Measurements from ENCODE around the gene FSD1.
"Not testable (repeated sequence)": the region's sequence is repeated elsewhere in the genome, so short reads cannot be mapped to it uniquely, and the experiment has no call there.

The FSD1 gene

DNA sequence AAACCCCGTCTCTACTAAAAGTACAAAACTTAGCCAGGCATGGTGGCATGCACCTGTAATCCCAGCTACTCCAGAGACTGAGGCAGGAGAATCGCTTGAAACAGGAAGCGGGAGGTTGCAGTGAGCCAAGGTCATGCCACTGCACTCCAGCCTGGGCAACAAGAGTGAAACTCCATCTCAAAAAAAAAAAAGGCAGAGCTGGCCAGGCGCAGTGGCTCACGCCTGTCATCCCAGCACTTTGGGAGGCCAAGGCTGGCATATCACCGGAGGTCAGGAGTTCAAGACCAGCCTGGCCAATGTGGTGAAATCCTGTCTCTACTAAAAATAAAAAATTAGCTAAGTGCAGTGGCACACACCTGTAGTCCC is 30.1 kb upstream of the FSD1 start:
- H3K36me3 ChIP-seq (ENCODE audit: control insufficient read depth, insufficient read depth, low read length); H3K9ac ChIP-seq (ENCODE audit: low read length); H3K4me1 ChIP-seq (ENCODE audit: control insufficient read depth, insufficient read depth, low read length); H3K9me3 ChIP-seq (ENCODE audit: control insufficient read depth, low read length); H3K4me3 ChIP-seq (ENCODE audit: low read length): not testable (repeated sequence)
- peaks cover 16% of the 10 kb centered on the region for H3K27me3 ChIP-seq (ENCODE audit: control insufficient read depth, insufficient read depth, low read length)

DNA sequence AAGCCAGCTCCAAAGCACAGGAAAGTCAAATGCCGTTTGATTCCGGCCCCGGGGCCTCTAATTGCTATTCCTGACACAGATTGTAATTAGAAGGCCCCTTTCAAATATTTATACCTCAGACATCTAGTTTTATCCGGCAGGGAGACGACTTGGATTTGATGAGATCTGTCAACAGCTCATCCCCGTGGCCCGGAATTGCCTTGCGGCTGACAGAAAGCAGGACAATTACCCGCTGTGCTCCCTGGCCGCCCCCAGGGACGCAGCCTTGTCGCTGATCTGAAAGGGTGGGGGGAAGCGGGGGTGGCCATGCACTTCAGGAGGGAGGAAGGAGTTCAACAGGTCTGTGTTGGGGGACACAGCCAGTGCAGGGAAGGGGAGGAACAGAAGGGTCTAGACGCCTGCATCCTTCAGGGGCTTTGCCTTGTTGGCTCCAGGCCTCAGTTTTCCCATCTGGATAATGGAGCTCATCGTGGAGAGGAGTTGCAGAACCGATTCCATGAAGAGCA is 27.2 kb upstream of the FSD1 start:
- Histone ChIP-seq H3K4me3 (ENCODE audit: low read length) (no peak overlapping the region), H3K9me3 (ENCODE audit: control insufficient read depth, low read length) (no peaks in the 10 kb centered on the region), H3K4me1 (ENCODE audit: control insufficient read depth, insufficient read depth, low read length) (no peaks in the 10 kb centered on the region), H3K27me3 (ENCODE audit: control insufficient read depth, insufficient read depth, low read length) (peaks cover 36% of the 10 kb centered on the region), H3K9ac (ENCODE audit: low read length) (no peak overlapping the region), H3K36me3 (ENCODE audit: control insufficient read depth, insufficient read depth, low read length) (no peaks in the 10 kb centered on the region)

DNA sequence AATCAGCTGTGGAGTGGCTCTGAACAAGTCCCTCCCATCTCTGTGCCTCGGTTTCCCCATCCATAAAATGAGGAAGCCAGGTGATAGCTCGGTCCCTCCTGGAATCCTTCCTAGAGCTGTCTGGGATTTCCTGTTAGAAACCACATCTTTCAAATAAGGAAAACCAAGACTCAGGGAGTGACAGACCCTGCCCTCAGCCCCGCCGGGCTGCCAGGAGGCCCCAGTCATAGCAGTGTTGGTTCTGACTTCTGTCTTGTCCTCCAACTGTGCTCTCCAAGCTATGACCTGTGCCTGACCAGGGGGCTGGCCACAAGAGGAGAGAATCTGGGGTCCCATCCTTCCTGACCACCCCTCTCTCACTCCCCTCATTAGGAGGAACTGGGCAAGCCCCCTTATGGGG is 26.4 kb upstream of the FSD1 start:
- Histone ChIP-seq H3K36me3 (ENCODE audit: control insufficient read depth, insufficient read depth, low read length) (no peaks in the 10 kb centered on the region), H3K9me3 (ENCODE audit: control insufficient read depth, low read length) (no peaks in the 10 kb centered on the region), H3K27me3 (ENCODE audit: control insufficient read depth, insufficient read depth, low read length) (peaks cover 36% of the 10 kb centered on the region), H3K4me3 (ENCODE audit: low read length) (no peak overlapping the region), H3K9ac (ENCODE audit: low read length) (no peak overlapping the region), H3K4me1 (ENCODE audit: control insufficient read depth, insufficient read depth, low read length) (no peaks in the 10 kb centered on the region)

DNA sequence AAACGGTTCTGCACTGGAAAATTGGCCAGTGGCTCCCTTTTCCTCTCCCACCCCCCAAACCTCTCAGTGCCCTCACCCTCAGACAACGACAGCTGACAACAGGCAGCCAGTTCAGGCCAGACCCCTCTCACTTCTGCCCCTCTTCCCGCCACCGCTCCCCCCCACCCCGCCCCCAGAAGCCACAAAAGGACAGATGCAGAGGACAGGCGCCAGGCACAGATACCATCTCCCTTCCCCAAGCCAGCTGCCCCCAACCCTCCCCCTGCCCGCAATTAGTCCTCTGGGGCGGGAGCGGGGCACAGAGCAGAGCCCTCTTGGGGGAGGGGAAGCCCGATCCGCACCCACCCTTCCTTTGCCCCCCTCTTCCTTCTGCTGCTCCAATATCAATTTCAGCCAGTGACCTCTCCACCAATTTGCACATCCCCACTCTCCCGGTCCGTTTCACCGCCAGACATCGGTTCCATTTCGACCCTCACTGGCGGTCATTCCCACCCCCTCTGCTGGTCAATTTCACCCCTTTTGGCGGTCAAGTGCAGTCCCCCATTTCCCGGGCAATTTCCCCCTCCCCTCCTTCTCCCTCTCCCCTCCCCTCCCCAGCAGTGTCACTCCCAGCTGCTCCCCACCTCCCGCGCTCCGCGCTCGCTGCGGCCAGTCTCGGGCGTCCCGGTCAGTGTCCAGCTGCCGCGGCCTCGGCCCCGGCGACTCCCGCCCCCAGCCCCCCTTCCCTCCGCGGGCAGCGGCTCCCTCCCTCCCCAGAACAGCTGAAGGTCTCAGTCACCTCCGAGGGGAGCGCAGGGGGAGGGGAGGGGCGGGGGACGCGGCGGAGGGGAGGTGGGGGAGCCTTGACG is 25.8 kb upstream of the FSD1 start, which contains the start of gene SHD:
Gene SHD, plus strand, starts transcription at position 848 of the 848 bp plus-strand sequence. CDS start 798 bp downstream, outside the sequence.
- Histone ChIP-seq H3K9me3 (ENCODE audit: control insufficient read depth, low read length) (no peaks in the 10 kb centered on the region), H3K36me3 (ENCODE audit: control insufficient read depth, insufficient read depth, low read length) (no peaks in the 10 kb centered on the region), H3K4me1 (ENCODE audit: control insufficient read depth, insufficient read depth, low read length) (no peaks in the 10 kb centered on the region), H3K4me3 (ENCODE audit: low read length) (no peak within 1 kb of the TSS), H3K9ac (ENCODE audit: low read length) (no peak within 1 kb of the TSS), H3K27me3 (ENCODE audit: control insufficient read depth, insufficient read depth, low read length) (peaks cover 36% of the 10 kb centered on the region)

DNA sequence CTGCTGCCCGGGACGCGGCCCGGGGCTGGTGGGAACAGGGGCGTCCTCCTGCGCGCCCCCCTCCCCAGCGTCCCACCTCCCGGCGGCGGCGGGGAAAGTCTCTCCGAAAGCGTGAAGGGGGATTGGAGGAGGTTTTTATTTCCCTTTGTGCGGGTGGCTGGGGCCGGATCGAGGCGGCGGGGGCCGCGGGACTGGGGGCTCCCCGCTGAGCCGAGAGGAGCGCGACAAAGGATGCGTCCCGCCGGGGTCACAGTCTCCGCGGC is 25.2 kb upstream of the FSD1 start:
- no peak overlapping the region for H3K9ac ChIP-seq (ENCODE audit: low read length)
- no peaks in the 10 kb centered on the region for H3K9me3 ChIP-seq (ENCODE audit: control insufficient read depth, low read length)
- H3K4me1 ChIP-seq (ENCODE audit: control insufficient read depth, insufficient read depth, low read length) = no peaks in the 10 kb centered on the region
- H3K27me3 ChIP-seq (ENCODE audit: control insufficient read depth, insufficient read depth, low read length) = peaks cover 36% of the 10 kb centered on the region
- no peaks in the 10 kb centered on the region for H3K36me3 ChIP-seq (ENCODE audit: control insufficient read depth, insufficient read depth, low read length)
- no peak overlapping the region for H3K4me3 ChIP-seq (ENCODE audit: low read length)

DNA sequence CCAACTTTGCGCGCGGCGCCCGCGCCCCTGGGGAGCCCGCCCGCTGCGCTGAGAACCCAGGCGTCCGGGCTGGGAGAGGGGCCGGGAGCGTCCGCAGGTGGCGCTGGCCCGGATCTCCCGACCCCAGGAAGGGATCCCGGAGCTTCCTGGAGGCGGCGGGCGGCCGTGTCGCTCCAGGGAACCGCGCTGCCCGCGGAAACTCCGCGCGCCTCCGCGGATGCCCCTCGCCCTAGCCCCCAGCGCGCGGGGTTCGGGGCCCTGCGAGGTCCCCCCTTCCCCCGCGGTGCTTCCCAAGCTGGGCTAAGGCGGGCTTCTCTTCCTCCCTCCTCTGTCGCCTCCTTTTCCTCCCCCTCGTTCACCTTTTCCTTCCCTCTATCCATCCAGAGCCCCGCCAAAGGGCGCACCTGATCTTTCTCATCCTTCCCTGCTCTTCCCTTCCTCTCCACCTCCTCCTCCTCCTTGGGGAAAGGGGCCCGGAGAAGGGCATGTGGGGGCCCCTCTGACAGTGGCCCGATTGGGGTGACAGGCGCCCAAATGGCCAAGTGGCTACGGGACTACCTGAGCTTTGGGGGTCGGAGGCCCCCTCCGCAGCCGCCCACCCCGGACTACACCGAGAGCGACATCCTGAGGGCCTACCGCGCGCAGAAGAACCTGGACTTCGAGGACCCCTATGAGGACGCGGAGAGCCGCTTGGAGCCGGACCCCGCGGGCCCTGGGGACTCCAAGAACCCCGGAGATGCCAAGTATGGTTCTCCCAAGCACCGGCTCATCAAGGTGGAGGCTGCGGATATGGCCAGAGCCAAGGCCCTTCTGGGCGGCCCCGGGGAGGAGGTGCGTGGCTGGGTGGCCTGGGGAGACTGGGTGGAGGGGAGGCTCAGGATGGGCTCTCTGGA is 24.6 kb upstream of the FSD1 start:
- peaks cover 37% of the 10 kb centered on the region for H3K27me3 ChIP-seq (ENCODE audit: control insufficient read depth, insufficient read depth, low read length)
- no peak overlapping the region for H3K9ac ChIP-seq (ENCODE audit: low read length)
- no peaks in the 10 kb centered on the region for H3K9me3 ChIP-seq (ENCODE audit: control insufficient read depth, low read length)
- H3K4me1 ChIP-seq (ENCODE audit: control insufficient read depth, insufficient read depth, low read length) = peaks cover 3% of the 10 kb centered on the region
- H3K4me3 ChIP-seq (ENCODE audit: low read length) = no peak overlapping the region
- H3K36me3 ChIP-seq (ENCODE audit: control insufficient read depth, insufficient read depth, low read length) = no peaks in the 10 kb centered on the region

DNA sequence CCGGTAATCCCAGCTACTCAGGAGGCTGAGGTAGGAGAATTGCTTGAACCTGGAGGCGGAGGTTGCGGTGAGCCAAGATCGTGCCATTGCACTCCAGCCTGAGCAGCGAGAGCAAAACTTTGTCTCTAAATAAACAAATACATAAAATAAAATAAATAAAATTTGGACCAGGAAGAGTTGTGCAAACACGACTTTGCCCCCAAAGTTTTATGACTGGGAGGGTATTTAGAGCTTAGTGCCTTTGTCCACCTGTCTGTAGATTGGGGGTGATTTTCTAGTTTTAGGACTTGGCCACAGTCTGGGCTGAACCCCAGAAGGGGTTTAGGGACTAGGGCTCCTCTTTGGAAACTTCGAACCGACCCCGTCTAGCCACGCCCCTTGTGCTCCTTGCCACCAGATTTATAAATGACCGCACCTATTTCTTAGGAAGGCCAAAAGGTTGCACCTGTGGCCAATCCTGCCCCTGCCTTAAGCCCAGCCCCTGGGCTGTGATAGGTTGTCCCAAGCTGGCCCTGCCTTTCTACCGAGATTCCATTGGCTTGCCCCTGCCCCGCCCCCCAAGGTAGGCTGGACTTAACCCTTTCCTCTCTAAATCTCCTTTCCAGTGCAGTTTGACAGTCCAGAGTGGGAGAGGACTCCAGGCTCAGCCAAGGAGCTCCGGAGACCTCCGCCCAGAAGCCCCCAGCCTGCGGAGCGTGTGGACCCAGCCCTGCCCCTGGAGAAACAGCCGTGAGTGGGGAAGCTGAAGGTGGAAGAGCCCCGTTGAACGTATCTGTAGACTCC is 20.0 kb upstream of the FSD1 start:
- Histone ChIP-seq H3K4me3 (ENCODE audit: low read length) (no peak overlapping the region), H3K4me1 (ENCODE audit: control insufficient read depth, insufficient read depth, low read length) (peaks cover 5% of the 10 kb centered on the region), H3K36me3 (ENCODE audit: control insufficient read depth, insufficient read depth, low read length) (no peaks in the 10 kb centered on the region), H3K9ac (ENCODE audit: low read length) (no peak overlapping the region), H3K9me3 (ENCODE audit: control insufficient read depth, low read length) (no peaks in the 10 kb centered on the region), H3K27me3 (ENCODE audit: control insufficient read depth, insufficient read depth, low read length) (peaks cover 25% of the 10 kb centered on the region)

DNA sequence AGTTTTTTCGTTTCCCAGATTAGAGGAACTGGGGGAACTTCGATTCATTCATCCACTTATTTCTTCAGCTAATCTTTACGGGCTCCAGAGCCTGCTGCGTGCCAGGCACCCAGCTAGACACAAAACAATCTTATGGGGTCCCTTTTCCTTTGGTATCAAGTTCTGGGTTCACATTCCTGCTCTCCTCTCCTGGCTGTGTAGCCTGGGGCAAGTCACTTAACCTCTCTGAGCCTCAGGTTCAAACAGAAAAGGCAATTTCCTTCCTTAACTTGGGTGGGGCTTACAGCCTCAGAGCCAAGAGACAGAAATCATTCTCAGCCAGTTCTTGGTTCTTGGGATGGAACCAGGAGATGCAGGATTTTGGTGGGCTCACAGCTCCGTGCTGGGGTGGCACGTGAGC is 19.4 kb upstream of the FSD1 start:
- Histone ChIP-seq H3K4me1 (ENCODE audit: control insufficient read depth, insufficient read depth, low read length) (peaks cover 5% of the 10 kb centered on the region), H3K27me3 (ENCODE audit: control insufficient read depth, insufficient read depth, low read length) (peaks cover 19% of the 10 kb centered on the region), H3K9me3 (ENCODE audit: control insufficient read depth, low read length) (no peaks in the 10 kb centered on the region), H3K9ac (ENCODE audit: low read length) (no peak overlapping the region), H3K36me3 (ENCODE audit: control insufficient read depth, insufficient read depth, low read length) (no peaks in the 10 kb centered on the region), H3K4me3 (ENCODE audit: low read length) (no peak overlapping the region)

DNA sequence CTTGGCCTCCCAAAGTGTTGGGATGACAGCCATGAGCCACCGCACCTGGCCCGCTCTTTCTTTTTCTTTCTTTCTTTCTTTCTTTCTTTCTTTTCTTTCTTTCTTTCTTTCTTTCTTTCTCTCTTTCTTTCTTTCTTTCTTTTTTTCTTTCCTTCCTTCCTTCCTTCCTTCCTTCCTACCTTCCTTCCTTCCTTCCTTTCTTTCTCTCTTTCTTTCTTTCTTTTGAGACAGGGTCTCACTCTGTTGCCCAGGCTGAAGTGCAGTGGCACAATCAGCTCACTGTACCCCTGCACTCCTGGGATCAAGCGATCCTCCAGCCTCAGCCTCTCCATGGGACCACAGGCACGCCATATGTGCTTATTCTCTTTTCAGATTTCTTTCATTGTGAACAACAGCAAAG is 18.3 kb upstream of the FSD1 start:
- not testable (repeated sequence) for H3K4me1 ChIP-seq (ENCODE audit: control insufficient read depth, insufficient read depth, low read length); H3K27me3 ChIP-seq (ENCODE audit: control insufficient read depth, insufficient read depth, low read length)

DNA sequence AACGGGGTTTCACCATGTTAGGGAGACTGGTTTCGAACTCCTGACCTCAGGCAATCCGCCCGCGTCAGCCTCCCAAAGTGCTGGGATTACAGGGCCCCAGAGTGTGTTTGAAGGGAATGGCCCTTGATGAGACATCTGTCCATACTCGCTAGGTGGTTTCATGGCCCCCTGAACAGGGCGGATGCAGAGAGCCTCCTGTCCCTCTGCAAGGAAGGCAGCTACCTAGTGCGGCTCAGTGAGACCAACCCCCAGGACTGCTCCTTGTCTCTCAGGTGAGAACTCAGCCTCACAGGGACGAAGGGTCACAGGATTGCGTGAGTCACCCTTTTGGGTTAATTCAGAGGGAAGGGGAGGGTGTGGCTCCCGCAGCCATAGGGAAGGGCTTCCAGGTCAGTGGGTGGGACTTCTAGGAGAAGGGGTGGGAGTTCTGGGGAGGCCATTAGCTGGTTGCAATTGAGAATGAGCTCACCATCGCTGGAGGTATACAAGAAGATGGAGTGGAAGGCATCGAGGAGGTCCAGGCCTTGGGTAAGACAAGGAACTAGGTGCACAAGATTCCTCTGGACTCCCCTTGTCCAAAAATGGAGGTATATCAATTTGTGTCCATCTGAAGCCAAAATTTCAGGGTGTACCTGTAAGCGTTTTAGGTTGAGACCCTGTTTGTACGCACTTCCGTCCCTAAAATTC is 16.2 kb upstream of the FSD1 start:
- Histone ChIP-seq H3K9me3 (ENCODE audit: control insufficient read depth, low read length) (no peaks in the 10 kb centered on the region), H3K27me3 (ENCODE audit: control insufficient read depth, insufficient read depth, low read length) (peaks cover 6% of the 10 kb centered on the region), H3K4me3 (ENCODE audit: low read length) (no peak overlapping the region), H3K4me1 (ENCODE audit: control insufficient read depth, insufficient read depth, low read length) (peaks cover 5% of the 10 kb centered on the region), H3K9ac (ENCODE audit: low read length) (no peak overlapping the region), H3K36me3 (ENCODE audit: control insufficient read depth, insufficient read depth, low read length) (no peaks in the 10 kb centered on the region)

More for the DNA sequence above, 18.3 kb upstream of the FSD1 start:
- H3K9me3 ChIP-seq (ENCODE audit: control insufficient read depth, low read length); H3K36me3 ChIP-seq (ENCODE audit: control insufficient read depth, insufficient read depth, low read length); H3K9ac ChIP-seq (ENCODE audit: low read length); H3K4me3 ChIP-seq (ENCODE audit: low read length): not testable (repeated sequence)

DNA sequence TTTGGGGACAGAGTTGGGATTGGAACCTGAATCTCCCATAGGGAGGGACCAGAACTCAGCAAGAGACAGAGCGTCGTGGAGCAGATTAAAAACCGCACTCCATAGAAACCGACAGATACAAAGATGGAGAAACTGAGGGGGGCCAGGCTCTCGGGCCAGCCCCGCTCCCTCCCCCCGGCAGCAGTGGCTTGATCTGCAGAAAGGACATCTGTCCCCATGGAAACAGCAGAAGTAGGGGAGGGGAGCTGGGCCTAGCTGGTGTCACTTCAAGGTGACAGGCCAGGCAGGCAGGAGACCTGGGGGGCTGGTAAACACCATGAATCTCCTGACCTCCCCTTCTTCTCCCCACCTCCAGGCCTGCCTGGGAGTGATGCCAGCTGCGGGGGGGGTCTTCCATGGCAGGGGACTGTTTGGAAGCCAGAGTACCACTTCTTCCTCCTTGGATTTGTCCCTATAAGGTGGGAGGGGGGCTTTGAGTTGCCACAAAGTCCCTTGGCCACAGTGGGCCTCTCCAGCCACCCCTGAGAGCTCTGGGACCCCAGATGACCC is 13.1 kb upstream of the FSD1 start:
- Histone ChIP-seq H3K36me3 (ENCODE audit: control insufficient read depth, insufficient read depth, low read length) (no peaks in the 10 kb centered on the region), H3K27me3 (ENCODE audit: control insufficient read depth, insufficient read depth, low read length) (peaks cover 4% of the 10 kb centered on the region), H3K4me1 (ENCODE audit: control insufficient read depth, insufficient read depth, low read length) (no peaks in the 10 kb centered on the region), H3K9me3 (ENCODE audit: control insufficient read depth, low read length) (no peaks in the 10 kb centered on the region), H3K4me3 (ENCODE audit: low read length) (no peak overlapping the region), H3K9ac (ENCODE audit: low read length) (no peak overlapping the region)

Data from mucosa of stomach (tissue), 1 donor.